Measurements from ENCODE around the gene B4GALT2. TPM values are rescaled to one million over a fixed set of nuclear protein-coding genes. Genes with fewer than 3 reads are reported as not detected.

B4GALT2 gene
- total and polyA plus RNA-seq, 9 of the 15 experiments (the other 6 are each of a cell fraction or from before 2014, with no cell fraction given), result 1.3 to 86.8 (median 43.8) TPM

- TF ChIP-seq ZBTB43 (CRISPR knock-in tag; IDR thresholded peaks at IDR 0.05), result no peak
- TF ChIP-seq GTF2F1 (IDR thresholded peaks at IDR 0.05; ENCODE audit: low read depth, low read length), result no peak
- TF ChIP-seq EZH2 (IDR thresholded peaks at IDR 0.05; ENCODE audit: borderline replicate concordance, low read depth, low read length), result no peak
- TF ChIP-seq HDAC1 (IDR thresholded peaks at IDR 0.05), result peak in 1 of 2 experiments; percentile 95; a peak in 2 of 4 replicates
- no peak for TF ChIP-seq NFYB (IDR thresholded peaks at IDR 0.05; ENCODE audit: extremely low read depth, insufficient read length)
- no peak for TF ChIP-seq MTA2 (IDR thresholded peaks at IDR 0.05; ENCODE audit: low read depth)
- no peak for TF ChIP-seq XRCC3 (IDR thresholded peaks at IDR 0.05)
- TF ChIP-seq L3MBTL2 (IDR thresholded peaks at IDR 0.05), result peak; percentile 79
- TF ChIP-seq BCLAF1 (IDR thresholded peaks at IDR 0.05; ENCODE audit: borderline replicate concordance in 1 of 2, control insufficient read depth in 1 of 2, low read depth in 2 of 2, low read length in 1 of 2), result no peak
- no peak for TF ChIP-seq ZNF311 (CRISPR knock-in tag; IDR thresholded peaks at IDR 0.05)
- TF ChIP-seq FOXM1 (IDR thresholded peaks at IDR 0.05; ENCODE audit: low read depth), result no peak
- no peak for TF ChIP-seq FOXM1 (CRISPR knock-in tag; IDR thresholded peaks at IDR 0.05; ENCODE audit: low read depth)
- no peak for TF ChIP-seq PML (IDR thresholded peaks at IDR 0.05; ENCODE audit: low read length)
- no peak for TF ChIP-seq HDAC6 (IDR thresholded peaks at IDR 0.05; ENCODE audit: low read depth, low read length)
- no peak for TF ChIP-seq NFE2 (IDR thresholded peaks at IDR 0.05; ENCODE audit: low read depth)
- no peak for TF ChIP-seq NR2F6 (CRISPR knock-in tag; IDR thresholded peaks at IDR 0.05)
- TF ChIP-seq KAT2B (IDR thresholded peaks at IDR 0.05; ENCODE audit: low read depth, low read length), result no peak
- peak; percentile 57; the same call in 1 of the 2 replicates for TF ChIP-seq POLR2A (conservative IDR thresholded peaks at IDR 0.05)
- no peak for TF ChIP-seq ZNF696 (CRISPR knock-in tag; conservative IDR thresholded peaks at IDR 0.05)
- TF ChIP-seq CTCFL (IDR thresholded peaks at IDR 0.05; ENCODE audit: borderline replicate concordance, insufficient read depth, low read depth, low read length, poor library complexity, severe bottlenecking), result no peak
- no peak for TF ChIP-seq HCFC1 (IDR thresholded peaks at IDR 0.05; ENCODE audit: low read depth, low read length)
- no peak for TF ChIP-seq ZNF124 (CRISPR knock-in tag; IDR thresholded peaks at IDR 0.05)
- no peak for TF ChIP-seq E2F3 (CRISPR knock-in tag; IDR thresholded peaks at IDR 0.05)
- no peak for TF ChIP-seq FOS (IDR thresholded peaks at IDR 0.05; ENCODE audit: extremely low read depth, insufficient read length)
- TF ChIP-seq SRSF7 (optimal IDR thresholded peaks at IDR 0.05; ENCODE audit: low read depth, low read length), result no peak
- TF ChIP-seq BCOR (IDR thresholded peaks at IDR 0.05), result no peak
These were observed 681 bp downstream of the B4GALT2 start (continued) for GRCh38 chr1:43979528-43980254.

Measured in K562 (cell line).